ENCODE data around the gene MS4A8.
"Not testable (repeated sequence)": the region's sequence is repeated elsewhere in the genome, so short reads cannot be mapped to it uniquely, and the experiment has no call there.

The MS4A8 gene, protein sequence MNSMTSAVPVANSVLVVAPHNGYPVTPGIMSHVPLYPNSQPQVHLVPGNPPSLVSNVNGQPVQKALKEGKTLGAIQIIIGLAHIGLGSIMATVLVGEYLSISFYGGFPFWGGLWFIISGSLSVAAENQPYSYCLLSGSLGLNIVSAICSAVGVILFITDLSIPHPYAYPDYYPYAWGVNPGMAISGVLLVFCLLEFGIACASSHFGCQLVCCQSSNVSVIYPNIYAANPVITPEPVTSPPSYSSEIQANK

DNA sequence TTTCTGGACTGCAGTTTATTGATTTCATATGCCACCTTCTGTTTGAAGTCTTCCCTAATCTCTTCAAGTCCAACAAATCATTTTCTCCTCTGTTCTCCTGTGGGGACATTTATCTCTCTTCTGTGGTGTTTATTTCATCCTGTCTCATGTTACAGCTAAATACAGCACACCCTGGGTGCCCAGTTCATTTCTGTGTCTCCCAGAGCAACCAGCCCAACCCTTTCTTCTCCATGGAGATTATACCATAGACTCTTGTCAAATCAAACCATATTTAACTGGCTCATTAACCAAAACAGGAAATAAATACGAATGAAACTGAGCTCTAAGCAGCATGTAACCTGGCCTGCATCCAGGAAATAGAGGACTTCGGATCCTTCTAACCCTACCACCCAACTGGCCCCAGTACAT, at the start of gene MS4A8:
Gene MS4A8 (plus strand): TSS at position 329 of the 408 bp plus-strand sequence. CDS start 1,249 bp downstream, outside the sequence.
- DNase-seq (ENCODE audit: low read depth in 1 of 2, low spot score in 1 of 2), result no peak

DNA sequence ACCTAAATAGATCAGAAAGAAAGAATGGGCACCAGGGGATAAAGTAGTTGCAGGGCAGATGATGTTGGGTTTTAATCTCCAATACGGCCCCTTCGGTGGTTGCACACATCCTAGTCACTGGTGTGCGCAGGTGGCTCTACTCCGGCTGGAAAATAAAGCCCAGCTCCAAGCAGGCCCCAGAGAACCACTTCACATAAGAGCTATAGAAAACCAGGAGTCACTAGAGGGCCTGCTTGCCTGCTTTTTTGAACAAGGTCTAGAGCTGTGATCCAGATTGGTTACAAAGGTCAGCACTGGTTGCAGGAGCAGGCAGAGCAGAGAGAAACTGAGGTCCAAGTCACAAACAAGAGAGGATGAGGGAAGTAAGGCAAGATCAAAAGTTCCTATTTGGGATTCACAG, 41.5 kb upstream of the MS4A8 start:
- no peak for DNase-seq (ENCODE audit: low read depth in 1 of 2, low spot score in 1 of 2)

DNA sequence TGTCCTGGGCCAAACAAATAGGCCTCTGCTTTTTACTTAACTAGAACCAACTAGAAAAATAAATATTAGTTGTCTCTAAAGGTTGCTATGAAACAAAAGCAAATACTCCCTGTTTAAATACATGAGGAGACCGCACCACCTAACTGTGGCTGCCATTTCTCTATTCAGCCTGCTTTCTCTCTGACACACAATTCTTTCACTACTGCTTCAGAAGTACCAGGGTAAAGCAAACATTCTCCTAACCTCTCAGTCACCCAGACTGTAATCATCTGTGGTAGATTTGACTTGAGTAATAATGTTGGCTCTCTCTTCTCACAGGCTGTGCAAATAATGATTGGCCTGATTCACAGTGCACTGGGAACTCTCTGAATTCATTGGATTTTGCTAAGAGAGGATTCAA, 41.0 kb upstream of the MS4A8 start:
- no peak for DNase-seq (ENCODE audit: low read depth in 1 of 2, low spot score in 1 of 2)

DNA sequence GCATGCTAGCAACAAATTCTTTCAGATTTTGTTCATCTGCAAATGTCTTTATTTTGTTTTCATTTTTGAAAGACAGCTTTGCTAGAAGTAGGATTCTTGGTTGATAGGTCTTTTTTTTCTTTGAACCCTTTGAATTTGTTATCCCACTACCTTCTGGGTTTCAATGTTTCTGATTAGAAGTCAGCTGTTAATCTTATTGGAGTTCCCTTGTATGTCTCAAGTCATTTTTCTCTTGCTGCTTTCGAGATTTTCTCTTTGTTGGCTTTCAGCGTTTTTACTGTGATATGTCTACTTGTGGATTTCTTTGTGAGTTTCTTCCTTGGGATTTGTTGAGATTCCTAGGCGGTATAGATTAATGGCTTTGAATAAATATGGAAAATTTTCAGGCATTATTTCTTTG, 27.2 kb upstream of the MS4A8 start:
- DNase-seq (ENCODE audit: low read depth in 1 of 2, low spot score in 1 of 2), result no peak

DNA sequence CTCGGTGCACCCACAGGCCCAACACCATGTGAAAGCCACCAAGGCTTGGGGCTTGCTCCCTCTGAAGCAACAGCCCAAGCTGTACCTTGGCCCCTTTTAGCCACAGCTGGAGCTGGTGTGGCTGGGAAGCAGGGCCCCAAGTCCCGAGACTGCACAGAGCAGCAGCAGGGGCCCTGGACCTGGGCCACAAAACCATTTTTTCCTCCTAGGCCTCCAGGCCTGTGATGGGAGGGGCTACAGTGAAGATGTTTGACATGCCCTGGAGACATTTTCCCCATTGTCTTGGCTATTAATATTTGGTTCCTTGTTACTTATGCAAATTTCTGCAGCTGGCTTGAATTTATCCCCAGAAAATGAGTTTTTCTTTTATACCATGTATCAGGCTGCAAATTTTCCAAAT, 21.2 kb upstream of the MS4A8 start:
- DNase-seq (ENCODE audit: low read depth in 1 of 2, low spot score in 1 of 2), result not testable (repeated sequence)

DNA sequence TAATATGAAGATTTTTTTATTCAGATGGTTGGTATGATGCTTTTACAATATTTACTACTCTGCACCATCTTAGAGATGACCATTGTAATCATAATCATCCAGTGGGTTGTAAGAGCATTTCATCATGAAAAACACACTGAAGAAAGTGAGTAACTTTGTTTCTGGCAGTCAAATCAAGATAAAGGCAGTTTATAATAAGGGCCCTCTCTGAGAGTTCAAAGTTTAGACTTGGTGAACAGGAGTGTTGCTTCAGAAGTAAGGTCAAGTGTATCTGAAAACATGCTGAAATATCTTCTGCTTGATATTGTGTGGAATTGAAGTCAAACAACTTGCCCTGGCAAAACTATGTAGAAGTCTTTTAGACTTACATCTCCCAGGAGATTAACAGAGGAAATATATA, 19.5 kb upstream of the MS4A8 start:
- DNase-seq (ENCODE audit: low read depth in 1 of 2, low spot score in 1 of 2), result no peak

DNA sequence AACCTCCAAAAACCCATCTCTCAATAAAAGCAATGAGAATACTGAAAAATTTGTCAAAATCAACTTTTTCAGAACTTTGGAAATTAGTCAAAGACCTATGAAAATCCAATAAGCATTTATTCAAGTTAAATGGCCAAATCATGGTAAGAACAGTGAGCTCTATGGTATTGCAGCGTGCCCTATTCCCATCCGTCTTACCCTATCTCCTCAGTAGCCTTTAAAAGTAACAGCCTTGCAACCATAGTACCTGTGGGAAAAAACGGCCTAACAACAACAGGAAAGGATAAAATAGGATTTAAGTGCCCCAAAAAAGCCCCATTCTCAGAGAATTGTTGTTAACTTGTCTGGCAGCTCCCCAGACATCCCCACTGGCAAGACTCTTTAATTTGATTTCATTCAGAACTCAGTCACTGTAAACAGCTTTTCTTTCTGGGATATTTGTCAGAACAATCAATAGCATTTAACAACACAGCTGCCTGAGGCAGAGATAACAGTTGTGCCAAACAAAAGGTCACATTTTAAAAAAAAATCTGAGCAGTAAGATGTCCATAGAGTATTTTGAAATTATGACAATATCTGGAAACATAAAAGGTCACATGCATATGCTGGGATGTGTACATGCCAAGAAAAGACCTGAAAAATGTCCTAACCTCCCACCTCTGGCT, 18.8 kb upstream of the MS4A8 start:
- no peak for DNase-seq (ENCODE audit: low read depth in 1 of 2, low spot score in 1 of 2)

DNA sequence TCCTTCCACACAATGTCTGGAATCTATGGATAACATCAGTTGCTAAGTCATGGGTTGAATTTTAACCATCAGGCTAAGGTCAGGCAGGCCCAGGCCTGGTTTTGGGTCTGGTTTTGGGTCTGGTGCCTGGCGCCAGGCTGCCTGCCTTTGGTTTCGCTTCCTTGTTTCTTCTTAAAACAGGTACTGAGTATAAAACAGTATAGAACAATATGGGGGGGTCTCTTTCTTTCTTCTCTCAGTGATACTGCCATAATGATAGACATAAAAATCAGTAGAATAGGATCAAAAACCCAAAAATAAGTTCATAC, 14.9 kb upstream of the MS4A8 start:
- DNase-seq (ENCODE audit: low read depth in 1 of 2, low spot score in 1 of 2), result not testable (repeated sequence)

DNA sequence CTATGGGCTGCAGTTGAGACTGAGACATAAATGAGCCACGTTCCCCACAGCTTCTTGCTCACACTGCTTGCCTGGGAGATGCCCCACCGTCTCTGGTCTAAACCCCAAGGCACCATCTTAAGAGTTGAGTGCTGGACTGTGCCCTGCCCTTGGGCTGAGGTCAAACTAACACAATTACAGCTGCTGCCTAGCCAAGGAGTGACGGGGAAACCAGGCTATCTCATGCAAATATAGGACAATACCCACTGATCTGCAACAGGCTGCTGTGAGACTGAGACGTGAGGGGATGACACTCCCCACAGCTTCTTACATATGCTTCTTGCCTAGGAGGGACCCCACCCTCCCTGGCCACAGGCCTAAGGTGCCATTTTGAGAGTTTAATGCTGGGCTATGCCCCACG, 7.8 kb upstream of the MS4A8 start:
- no peak for DNase-seq (ENCODE audit: low read depth in 1 of 2, low spot score in 1 of 2)

DNA sequence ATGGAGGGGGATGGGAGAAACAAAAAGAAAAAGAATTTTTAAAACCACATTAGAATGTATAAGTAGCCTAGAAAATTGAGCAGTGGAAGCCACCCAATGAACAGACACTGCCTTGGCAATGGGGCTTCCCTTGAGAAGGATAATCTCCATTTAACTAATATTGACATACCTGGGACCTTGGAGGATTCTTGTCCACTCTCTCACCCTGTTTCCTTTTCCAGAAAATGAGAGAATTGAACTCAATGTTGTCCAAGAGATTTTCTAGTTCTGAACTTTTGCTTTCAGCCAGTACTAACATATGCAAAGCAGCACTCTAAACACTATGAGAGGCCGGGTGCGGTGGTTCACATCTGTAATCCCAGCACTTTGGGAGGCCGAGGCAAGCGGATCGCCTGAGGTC, 524 bp downstream of the MS4A8 start:
- no peak for DNase-seq (ENCODE audit: low read depth in 1 of 2, low spot score in 1 of 2)

DNA sequence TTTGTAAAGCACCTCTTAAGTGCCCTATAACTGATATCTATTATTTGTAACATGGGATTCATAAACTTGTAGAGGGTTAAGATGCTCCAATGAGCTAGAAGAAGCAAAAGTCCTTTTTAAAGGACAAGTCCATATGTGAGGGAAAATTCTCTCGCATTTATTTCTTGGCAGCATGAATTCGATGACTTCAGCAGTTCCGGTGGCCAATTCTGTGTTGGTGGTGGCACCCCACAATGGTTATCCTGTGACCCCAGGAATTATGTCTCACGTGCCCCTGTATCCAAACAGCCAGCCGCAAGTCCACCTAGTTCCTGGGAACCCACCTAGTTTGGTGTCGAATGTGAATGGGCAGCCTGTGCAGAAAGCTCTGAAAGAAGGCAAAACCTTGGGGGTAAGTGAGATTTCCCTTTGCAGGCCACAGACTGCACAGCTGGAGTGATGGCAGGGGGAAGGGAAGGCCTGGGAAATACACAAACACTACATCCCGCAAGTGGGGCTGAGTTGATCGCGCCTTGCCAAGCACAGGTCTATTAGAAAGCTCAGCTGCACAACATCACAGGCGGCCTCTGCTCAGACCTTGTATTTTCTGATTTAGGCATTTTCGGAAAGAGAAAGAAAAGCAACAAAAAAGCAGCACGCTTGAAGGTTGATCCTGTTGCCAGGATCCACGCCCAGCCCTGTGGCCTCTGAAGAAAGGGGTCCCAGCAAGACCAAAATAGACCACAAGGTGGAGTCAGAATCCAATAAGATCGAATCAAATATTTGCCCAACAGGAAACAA, 1.5 kb downstream of the MS4A8 start:
- DNase-seq (ENCODE audit: low read depth in 1 of 2, low spot score in 1 of 2), result no peak

DNA sequence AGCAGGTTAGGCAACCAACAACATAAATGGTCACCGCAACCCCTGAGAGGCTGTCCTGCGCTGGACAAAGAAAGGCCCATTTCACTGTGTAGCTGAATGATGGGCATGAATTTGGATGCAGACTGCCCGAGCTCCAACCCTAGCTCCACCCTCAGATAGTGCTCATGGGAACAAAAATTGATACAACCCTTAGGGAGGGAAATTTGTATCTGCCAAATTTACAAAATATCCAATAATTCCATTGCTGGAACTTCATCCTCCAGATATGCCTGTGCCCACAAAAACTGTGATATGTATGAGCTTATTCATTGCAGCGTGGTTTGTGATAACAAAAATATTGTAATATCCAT, 2.0 kb downstream of the MS4A8 start:
- no peak for DNase-seq (ENCODE audit: low read depth in 1 of 2, low spot score in 1 of 2)

DNA sequence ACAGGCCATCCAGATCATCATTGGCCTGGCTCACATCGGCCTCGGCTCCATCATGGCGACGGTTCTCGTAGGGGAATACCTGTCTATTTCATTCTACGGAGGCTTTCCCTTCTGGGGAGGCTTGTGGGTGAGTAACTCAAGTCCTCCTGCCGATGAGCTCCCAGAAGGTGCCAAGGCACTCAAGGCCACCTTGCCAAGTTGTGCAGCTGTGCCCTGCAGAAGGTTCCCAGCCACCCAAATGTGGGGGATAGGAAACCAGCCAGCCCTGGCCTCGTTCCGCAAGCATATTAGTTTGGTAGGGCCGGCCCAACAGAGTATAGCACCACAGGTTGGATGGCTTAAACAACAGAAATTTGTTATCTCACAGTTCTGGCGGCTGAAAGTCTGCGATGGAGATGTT, 4.0 kb downstream of the MS4A8 start:
- DNase-seq (ENCODE audit: low read depth in 1 of 2, low spot score in 1 of 2), result no peak

DNA sequence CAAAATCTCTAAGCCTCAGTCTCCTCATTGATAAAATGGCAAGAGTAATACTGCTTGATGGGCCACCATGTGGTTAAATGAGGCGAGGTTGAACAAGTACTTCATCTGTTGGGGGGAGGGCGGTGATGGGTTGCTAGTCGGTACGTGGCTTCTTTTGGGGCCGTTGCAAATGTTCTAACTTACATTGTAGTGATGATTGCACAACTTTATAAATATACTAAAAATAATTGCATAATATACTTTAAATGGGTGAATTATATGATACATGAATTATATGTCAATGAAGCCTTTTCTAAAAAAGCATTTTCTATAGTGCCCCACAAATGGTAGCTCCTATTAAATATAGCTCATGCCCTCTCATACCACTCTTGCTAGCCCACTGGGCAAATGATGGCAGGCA, 6.5 kb downstream of the MS4A8 start:
- no peak for DNase-seq (ENCODE audit: low read depth in 1 of 2, low spot score in 1 of 2)

DNA sequence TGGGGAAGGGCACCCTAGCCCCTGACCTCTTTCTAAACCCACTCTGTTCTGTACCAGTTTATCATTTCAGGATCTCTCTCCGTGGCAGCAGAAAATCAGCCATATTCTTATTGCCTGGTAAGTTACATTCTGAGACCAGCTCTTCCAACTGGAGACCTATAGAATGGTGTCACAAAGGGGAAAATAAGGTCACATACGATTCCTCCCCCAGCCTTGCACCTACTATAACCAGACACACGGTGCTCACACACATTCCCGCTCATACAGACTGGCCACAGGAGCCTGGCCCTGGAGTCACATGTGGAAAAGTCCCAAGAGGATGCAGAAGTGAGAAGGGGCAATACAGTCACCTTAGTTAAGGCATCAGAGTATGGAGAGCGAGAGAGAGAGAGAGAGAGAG, 7.5 kb downstream of the MS4A8 start:
- no peak for DNase-seq (ENCODE audit: low read depth in 1 of 2, low spot score in 1 of 2)

DNA sequence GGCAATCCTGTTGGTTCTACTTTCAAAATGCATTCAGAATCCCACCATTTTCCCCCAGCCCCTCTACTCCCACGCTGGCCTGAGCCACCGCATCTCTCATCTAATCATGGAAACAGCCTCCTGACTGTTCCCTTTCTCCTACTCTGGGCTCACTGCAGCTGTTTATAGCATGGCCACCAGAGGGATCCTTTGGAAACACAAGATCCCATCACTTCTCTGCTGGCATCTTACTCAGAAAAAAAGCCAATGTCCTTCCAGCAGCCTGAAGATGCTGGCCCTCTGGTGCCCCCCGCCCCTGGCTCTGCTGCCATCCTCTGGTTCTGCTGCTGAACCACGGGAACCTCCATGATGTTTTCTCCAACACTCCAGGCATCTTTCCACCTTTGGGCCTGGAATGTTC, 11.1 kb downstream of the MS4A8 start:
- DNase-seq (ENCODE audit: low read depth in 1 of 2, low spot score in 1 of 2), result no peak

DNA sequence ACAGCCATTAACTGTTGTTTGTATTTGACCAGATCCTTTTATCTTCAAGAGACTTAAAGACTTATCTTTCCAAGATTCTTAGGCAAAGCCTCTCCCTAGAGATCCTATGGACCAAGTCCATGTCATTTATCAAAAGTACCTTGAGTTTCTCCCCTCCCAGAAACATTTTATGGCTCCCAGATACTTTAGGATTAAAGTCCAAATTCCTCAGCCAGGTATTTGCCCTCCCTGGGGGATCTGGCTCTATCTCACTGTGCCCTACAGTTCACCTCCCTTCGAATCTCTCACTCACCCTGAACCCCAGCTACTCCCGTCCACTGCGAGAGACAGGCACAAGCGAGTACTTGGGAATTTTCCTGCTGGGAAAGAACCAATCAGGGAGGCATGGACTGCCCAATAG, 11.9 kb downstream of the MS4A8 start:
- DNase-seq (ENCODE audit: low read depth in 1 of 2, low spot score in 1 of 2), result no peak

DNA sequence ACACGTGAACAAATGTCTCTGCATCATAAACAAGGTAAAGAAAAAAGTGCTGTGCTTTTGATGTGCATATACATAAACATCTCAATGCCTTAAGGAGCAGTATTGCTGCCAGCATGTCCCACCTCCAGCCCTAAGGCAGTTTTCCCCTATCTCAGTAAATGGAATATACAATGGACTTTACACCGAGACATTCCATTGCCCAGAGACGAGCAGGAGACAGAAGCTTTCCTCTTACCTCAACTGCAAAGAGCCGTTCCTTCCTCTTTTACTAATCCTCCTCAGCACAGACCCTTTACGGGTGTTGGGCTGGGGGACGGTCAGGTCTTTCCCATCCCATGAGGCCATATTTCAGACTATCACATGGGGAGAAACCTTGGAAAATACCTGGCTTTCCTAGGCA, 14.0 kb downstream of the MS4A8 start:
- DNase-seq (ENCODE audit: low read depth in 1 of 2, low spot score in 1 of 2), result not testable (repeated sequence)

DNA sequence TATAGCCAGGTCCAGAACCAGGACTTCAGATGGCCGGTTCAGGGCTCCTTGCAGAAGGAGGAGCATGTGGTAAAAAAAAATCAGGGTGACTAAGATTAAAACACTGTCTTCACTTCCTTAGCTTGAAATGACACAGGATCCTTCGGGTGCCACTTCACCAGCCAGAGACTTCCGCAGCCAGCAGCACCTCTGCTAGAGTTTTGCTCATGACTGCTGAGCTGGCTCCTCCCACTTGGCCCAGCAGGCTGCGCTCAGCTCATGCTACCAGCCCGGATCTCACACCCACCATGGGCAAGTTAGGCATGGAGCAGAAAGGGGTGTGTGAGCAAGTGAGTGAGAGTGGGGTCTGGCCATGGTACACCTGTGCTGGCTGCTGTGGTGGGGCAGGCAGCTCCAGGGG, 18.5 kb downstream of the MS4A8 start:
- DNase-seq (ENCODE audit: low read depth in 1 of 2, low spot score in 1 of 2), result no peak

DNA sequence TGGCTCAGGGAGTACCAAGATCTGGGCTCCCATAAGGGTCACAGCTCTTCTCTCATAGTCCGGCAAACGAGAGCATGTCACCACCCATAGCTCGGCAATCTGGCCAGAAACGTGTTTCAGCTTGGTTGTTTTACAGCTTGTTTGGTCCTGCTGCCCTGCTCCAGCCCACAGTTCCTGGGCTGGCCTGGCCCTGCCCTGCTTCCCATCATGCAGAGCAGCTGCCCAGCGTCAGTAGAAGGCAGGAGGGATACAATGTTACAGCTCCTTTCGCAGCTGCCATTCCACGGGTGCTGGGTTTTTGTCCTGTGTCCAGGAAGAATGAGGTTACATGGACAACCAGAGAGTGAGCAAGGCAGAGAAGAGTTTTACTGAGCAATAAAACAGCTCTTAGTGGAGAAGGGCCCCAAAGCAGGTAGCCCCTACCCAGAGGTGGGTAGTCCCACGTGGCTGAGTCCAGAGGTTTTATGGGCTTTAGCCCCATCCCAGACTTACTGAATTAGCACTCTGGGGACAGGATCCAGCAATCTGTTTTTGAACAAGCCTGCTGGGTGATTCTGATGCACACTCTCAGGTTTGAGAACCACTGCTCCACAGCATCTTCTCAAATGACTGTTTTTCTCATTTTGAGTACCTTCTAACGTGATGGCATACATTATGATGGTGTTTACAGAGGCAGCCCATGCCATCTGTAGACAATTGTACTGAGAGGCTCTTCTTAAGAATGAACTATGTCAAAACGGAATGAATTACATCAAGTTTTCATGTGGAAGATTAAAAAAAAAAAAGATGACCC, 19.3 kb downstream of the MS4A8 start:
- no peak for DNase-seq (ENCODE audit: low read depth in 1 of 2, low spot score in 1 of 2)

DNA sequence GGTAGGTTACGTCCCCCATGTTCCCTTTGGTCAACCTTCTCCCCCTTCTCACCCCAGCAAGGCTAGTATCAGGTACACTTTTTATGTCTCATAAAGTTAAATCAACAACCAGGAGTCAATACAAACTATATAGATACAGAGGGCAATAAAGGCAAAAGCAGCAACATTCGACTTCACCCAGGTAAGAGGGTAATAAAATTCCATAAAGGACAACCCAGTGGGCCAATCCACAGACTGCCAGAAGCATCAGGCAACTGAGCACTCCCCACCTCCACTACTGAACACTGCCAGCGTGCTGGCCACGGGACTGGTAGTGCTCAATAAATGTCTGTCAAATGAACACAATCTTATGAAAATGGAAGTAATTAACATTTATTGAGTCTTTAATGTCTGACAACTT, 20.0 kb downstream of the MS4A8 start:
- no peak for DNase-seq (ENCODE audit: low read depth in 1 of 2, low spot score in 1 of 2)

DNA sequence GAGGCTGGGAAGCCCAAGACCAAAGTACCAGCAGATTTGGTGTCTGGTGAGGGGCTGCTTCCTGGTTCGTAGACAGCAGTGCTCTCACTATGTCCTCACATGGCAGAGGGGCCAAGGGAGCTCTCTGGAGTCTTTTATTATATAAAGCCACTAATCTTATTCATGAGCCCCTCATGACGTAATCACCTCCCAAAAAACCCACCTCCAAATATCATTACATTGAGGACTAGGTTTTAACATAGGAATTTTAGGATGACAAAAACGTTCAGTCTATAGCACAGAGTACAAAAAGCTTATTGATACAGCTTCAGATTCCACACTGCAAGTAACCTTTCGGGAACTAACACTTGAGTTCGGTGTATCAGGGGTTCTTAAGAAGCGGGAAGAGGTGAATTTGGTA, 21.0 kb downstream of the MS4A8 start:
- no peak for DNase-seq (ENCODE audit: low read depth in 1 of 2, low spot score in 1 of 2)

Measured in activated T-helper 1 cell treated with anti-CD3 and anti-CD28 coated beads, Interleukin-2, amount 50 U/mL, for 16 hours (primary cell).